ENCODE data around the gene CELSR1.

CELSR1 gene

GRCh38 chr22:46551996-46552395 is 14.6 kb upstream of the CELSR1 start:
- in situ Hi-C loops (cut with MboI; ENCODE audit: low sequenced_read_pairs) = loop anchor here (10.0 kb wide), 1 partner anchor 427 kb away; no protein-coding TSS in a partner anchor

GRCh38 chr22:46551321-46551720 is 13.9 kb upstream of the CELSR1 start:
- in situ Hi-C loops (cut with MboI; ENCODE audit: low sequenced_read_pairs) = loop anchor here (10.0 kb wide), 1 partner anchor 427 kb away; no protein-coding TSS in a partner anchor

GRCh38 chr22:46549971-46550641 is 12.7 kb upstream of the CELSR1 start:
- in situ Hi-C loops (cut with MboI; ENCODE audit: low sequenced_read_pairs) = loop anchor here (10.0 kb wide), 2 partner anchors 185 to 425 kb away; no protein-coding TSS in a partner anchor

GRCh38 chr22:46549563-46549840 is 12.1 kb upstream of the CELSR1 start:
- in situ Hi-C loops (cut with MboI; ENCODE audit: low sequenced_read_pairs) = loop anchor here (10.0 kb wide), 1 partner anchor 185 kb away; no protein-coding TSS in a partner anchor

- in situ Hi-C loops (cut with MboI; ENCODE audit: low sequenced_read_pairs) = loop anchor here (10.0 kb wide), 1 partner anchor 183 kb away; no protein-coding TSS in a partner anchor
Observed at GRCh38 chr22:46547883-46548244, 10.4 kb upstream of the CELSR1 start.

GRCh38 chr22:46547179-46547882 is 9.9 kb upstream of the CELSR1 start:
- in situ Hi-C loops (cut with MboI; ENCODE audit: low sequenced_read_pairs) = loop anchor here (10.0 kb wide), 1 partner anchor 183 kb away; no protein-coding TSS in a partner anchor

- in situ Hi-C loops (cut with MboI; ENCODE audit: low sequenced_read_pairs) = loop anchor here (10.0 kb wide), 1 partner anchor 182 kb away; no protein-coding TSS in a partner anchor
Observed at GRCh38 chr22:46546466-46547178, 9.2 kb upstream of the CELSR1 start.

GRCh38 chr22:46545086-46545792 is 7.8 kb upstream of the CELSR1 start:
- in situ Hi-C loops (cut with MboI; ENCODE audit: low sequenced_read_pairs) = loop anchor here (10.0 kb wide), 1 partner anchor 180 kb away; no protein-coding TSS in a partner anchor

GRCh38 chr22:46542011-46542985 is 4.9 kb upstream of the CELSR1 start:
- in situ Hi-C loops (cut with MboI; ENCODE audit: low sequenced_read_pairs) = loop anchor here (10.0 kb wide), 1 partner anchor 177 kb away; no protein-coding TSS in a partner anchor

- in situ Hi-C loops (cut with MboI; ENCODE audit: low sequenced_read_pairs) = loop anchor here (10.0 kb wide), 1 partner anchor 177 kb away; no protein-coding TSS in a partner anchor
Observed at GRCh38 chr22:46541536-46541935, 4.1 kb upstream of the CELSR1 start.

GRCh38 chr22:46540874-46541273 is 3.5 kb upstream of the CELSR1 start:
- in situ Hi-C loops (cut with MboI; ENCODE audit: low sequenced_read_pairs) = loop anchor here (10.0 kb wide), 1 partner anchor 176 kb away; no protein-coding TSS in a partner anchor

- in situ Hi-C loops (cut with MboI; ENCODE audit: low sequenced_read_pairs) = no loop called here
Observed at GRCh38 chr22:46539169-46539568, 1.7 kb upstream of the CELSR1 start.

GRCh38 chr22:46538814-46539160 is 1.4 kb upstream of the CELSR1 start:
- in situ Hi-C loops (cut with MboI; ENCODE audit: low sequenced_read_pairs) = no loop called here

GRCh38 chr22:46537946-46538813 is 760 bp upstream of the CELSR1 start:
- in situ Hi-C loops (cut with MboI; ENCODE audit: low sequenced_read_pairs) = no loop called here

- in situ Hi-C loops (cut with MboI; ENCODE audit: low sequenced_read_pairs) = no loop called here
Observed at GRCh38 chr22:46536537-46537224, 739 bp downstream of the CELSR1 start.

- in situ Hi-C loops (cut with MboI; ENCODE audit: low sequenced_read_pairs) = no loop called here
Observed at GRCh38 chr22:46535876-46536536, 1.4 kb downstream of the CELSR1 start.

- in situ Hi-C loops (cut with MboI; ENCODE audit: low sequenced_read_pairs) = no loop called here
Observed at GRCh38 chr22:46534901-46535630, 2.4 kb downstream of the CELSR1 start.

Data from HL-60/S4 treated with retinoic acid at 250 ng/mL for 4 days and 3 days (cell line).